22Rv1 (cell line): Measurements from ENCODE around the gene MROH2A.

Experiments
- H3K27ac ChIP-seq: fragments of 450-650 bp; 2 replicates; pipeline ENCODE4 v1.5.1; 2017
- ZFX ChIP-seq: fragments of 450-650 bp; IDR thresholded peaks from 2 replicates; pipeline ENCODE4 v1.6.1; 2017; ENCODE audit warnings: antibody characterized with exemption, borderline replicate concordance
- TF ChIP-seq, protein P1 (sequence below): fragments of 450-650 bp; IDR thresholded peaks from 2 replicates; pipeline ENCODE4 v1.5.1; 2017; ENCODE audit warnings: mild to moderate bottlenecking

The MROH2A gene

GRCh38 chr2:233791151-233791882, 13.2 kb downstream of the MROH2A start:
- TF ChIP-seq, protein P1, sequence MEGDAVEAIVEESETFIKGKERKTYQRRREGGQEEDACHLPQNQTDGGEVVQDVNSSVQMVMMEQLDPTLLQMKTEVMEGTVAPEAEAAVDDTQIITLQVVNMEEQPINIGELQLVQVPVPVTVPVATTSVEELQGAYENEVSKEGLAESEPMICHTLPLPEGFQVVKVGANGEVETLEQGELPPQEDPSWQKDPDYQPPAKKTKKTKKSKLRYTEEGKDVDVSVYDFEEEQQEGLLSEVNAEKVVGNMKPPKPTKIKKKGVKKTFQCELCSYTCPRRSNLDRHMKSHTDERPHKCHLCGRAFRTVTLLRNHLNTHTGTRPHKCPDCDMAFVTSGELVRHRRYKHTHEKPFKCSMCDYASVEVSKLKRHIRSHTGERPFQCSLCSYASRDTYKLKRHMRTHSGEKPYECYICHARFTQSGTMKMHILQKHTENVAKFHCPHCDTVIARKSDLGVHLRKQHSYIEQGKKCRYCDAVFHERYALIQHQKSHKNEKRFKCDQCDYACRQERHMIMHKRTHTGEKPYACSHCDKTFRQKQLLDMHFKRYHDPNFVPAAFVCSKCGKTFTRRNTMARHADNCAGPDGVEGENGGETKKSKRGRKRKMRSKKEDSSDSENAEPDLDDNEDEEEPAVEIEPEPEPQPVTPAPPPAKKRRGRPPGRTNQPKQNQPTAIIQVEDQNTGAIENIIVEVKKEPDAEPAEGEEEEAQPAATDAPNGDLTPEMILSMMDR = no peak
- no peak for TF ChIP-seq ZFX
- no peak overlapping the region for H3K27ac ChIP-seq

GRCh38 chr2:233791883-233792329, 13.8 kb downstream of the MROH2A start:
- TF ChIP-seq, protein P1 = no peak
- TF ChIP-seq ZFX = no peak
- H3K27ac ChIP-seq = no peak overlapping the region

- H3K27ac ChIP-seq = no peak overlapping the region
- TF ChIP-seq, protein P1 = no peak
Observed at GRCh38 chr2:233792720-233793119, 14.6 kb downstream of the MROH2A start.

GRCh38 chr2:233793465-233794127, 15.5 kb downstream of the MROH2A start:
- TF ChIP-seq ZFX = no peak
- TF ChIP-seq, protein P1 = no peak

GRCh38 chr2:233794128-233794658, 16.1 kb downstream of the MROH2A start:
- TF ChIP-seq, protein P1 = no peak
- TF ChIP-seq ZFX = no peak
- H3K27ac ChIP-seq = no peak overlapping the region

More at GRCh38 chr2:233793465-233794127, 15.5 kb downstream of the MROH2A start:
- no peak overlapping the region for H3K27ac ChIP-seq

DNA sequence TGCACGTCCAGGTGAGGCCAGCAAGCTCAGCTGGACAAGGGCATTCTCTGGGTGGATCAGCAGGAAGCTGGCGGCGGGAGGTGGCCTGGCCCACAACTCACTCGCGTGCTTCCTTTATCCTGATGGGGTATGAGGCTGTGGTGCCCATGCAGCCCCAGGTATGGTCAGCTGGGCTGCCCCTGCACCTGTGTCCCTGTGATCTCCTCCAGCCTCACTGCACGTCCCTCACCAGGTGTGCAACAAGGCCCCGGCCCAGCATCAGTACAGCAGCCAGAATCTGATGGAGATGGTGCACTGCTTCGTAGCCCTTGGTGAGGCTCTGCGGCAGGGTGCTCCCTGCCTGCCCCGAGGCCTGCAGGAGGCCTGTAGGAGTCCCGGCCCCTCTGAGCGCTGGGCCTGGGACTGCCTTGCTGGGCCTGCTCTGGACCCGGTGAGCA, 17.6 kb downstream of the MROH2A start:
- no peak overlapping the region for H3K27ac ChIP-seq
- TF ChIP-seq, protein P1 = no peak
- no peak for TF ChIP-seq ZFX

DNA sequence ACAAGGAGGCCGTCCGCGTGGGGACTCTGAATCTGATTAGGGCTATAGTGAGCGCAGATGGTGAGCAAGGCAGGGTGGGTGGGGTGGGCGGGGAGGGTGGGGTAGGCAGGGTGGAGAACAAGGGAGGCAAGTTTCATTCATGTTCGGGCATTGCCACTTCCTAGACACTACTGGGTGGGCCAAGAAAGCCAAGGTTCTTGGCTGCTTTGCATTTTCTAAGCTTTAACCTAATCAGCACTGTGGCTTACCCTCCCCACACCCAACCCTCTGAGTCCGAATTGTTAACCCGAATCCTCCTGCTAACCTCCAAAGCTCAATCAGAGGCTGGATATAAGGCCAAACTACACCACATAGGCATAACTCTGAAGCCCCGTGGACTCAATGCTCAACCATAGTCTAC, 18.1 kb downstream of the MROH2A start:
- H3K27ac ChIP-seq = no peak overlapping the region
- TF ChIP-seq, protein P1 = no peak
- TF ChIP-seq ZFX = no peak
